PC-3 (cell line): Measurements from ENCODE around the gene MTX2. TPM values are rescaled to one million over a fixed set of nuclear protein-coding genes. Genes with fewer than 3 reads are reported as not detected.

Experiments used
- ATAC-seq: fragments of 200-7000 bp; cut with Tn5 transposase; 2 replicates; pipeline ENCODE4 v1.9.1; 2020; ENCODE audit warnings: mild to moderate bottlenecking, moderate library complexity
- BruUV-seq: library from RNA; stranded (reverse); fragments of 400-500 nt; replicated peaks from 2 replicates; lab custom pipeline; 2021; lab: Mats Ljungman, UMichigan
- CTCF ChIA-PET: fragments of 300-600 bp; sonication (Branson Sonifier 250); formaldehyde crosslinking; loops from one replicate; lab custom pipeline; 2022; ENCODE audit warnings: antibody characterized with exemption; lab: Charles Lee
- POLR2A ChIA-PET: fragments of 300-600 bp; sonication (Branson Sonifier 250); formaldehyde crosslinking; loops from one replicate; lab custom pipeline; 2022; ENCODE audit warnings: antibody characterized with exemption; ENCODE audit not compliant: unreplicated experiment; lab: Charles Lee
- DNase-seq: peaks from one replicate; pipeline ENCODE4 v3.0.0-alpha.2; 2015
- H2AFZ ChIP-seq: fragments of 300-600 bp; sonication (generic); 2 replicates; pipeline ENCODE4 v1.6.0; 2016; ENCODE audit warnings: antibody characterized with exemption, low read length
- H3F3A ChIP-seq: fragments of 300-600 bp; sonication (generic); one replicate; pipeline ENCODE4 v1.6.0; 2017; ENCODE audit warnings: antibody characterized with exemption, low read length, control low read depth, mild to moderate bottlenecking; ENCODE audit not compliant: unreplicated experiment
- H3K27ac ChIP-seq: fragments of 300-600 bp; sonication (generic); 2 replicates; pipeline ENCODE4 v1.5.1; 2016; ENCODE audit warnings: mild to moderate bottlenecking, low read length
- H3K27me3 ChIP-seq: fragments of 300-600 bp; sonication (generic); 2 replicates; pipeline ENCODE4 v1.6.1; 2016; ENCODE audit warnings: low read length, mixed read lengths
- H3K36me3 ChIP-seq: fragments of 300-600 bp; sonication (generic); 2 replicates; pipeline ENCODE4 v1.6.1; 2016; ENCODE audit warnings: low read depth, mixed run types, low read length, mixed read lengths
- H3K4me1 ChIP-seq: fragments of 300-600 bp; sonication (generic); 2 replicates; pipeline ENCODE4 v1.5.1; 2016; ENCODE audit warnings: low read length; ENCODE audit not compliant: insufficient read depth
- H3K4me2 ChIP-seq: fragments of 300-600 bp; sonication (generic); 2 replicates; pipeline ENCODE4 v1.6.0; 2016; ENCODE audit warnings: low read length
- H3K4me3 ChIP-seq: fragments of 300-600 bp; sonication (generic); 2 replicates; pipeline ENCODE4 v1.5.1; 2016; ENCODE audit warnings: mild to moderate bottlenecking, low read length, mixed read lengths
- H3K79me2 ChIP-seq: fragments of 300-600 bp; sonication (generic); 2 replicates; pipeline ENCODE4 v1.6.1; 2017; ENCODE audit warnings: low read length, mixed read lengths
- H3K9ac ChIP-seq: fragments of 300-600 bp; sonication (generic); 2 replicates; pipeline ENCODE4 v1.6.0; 2016; ENCODE audit warnings: mild to moderate bottlenecking, low read length
- H3K9me2 ChIP-seq: fragments of 300-600 bp; sonication (generic); replicated peaks from 2 replicates; pipeline ENCODE4 v1.6.1; 2016; ENCODE audit warnings: mixed run types, low read length, mixed read lengths
- H3K9me3 ChIP-seq: fragments of 300-600 bp; sonication (generic); 2 replicates; pipeline ENCODE4 v1.6.1; 2016; ENCODE audit warnings: low read length, mixed read lengths
- H4K20me1 ChIP-seq: fragments of 300-600 bp; sonication (generic); 2 replicates; pipeline ENCODE4 v1.6.1; 2016; ENCODE audit warnings: low read length, mixed read lengths
- EZH2 ChIP-seq: fragments of 300-600 bp; sonication (generic); IDR thresholded peaks from one replicate; pipeline ENCODE4 v1.6.1; 2017; ENCODE audit warnings: antibody characterized with exemption, mild to moderate bottlenecking, low read length; ENCODE audit not compliant: unreplicated experiment
- EZH2phosphoT487 ChIP-seq: fragments of 300-600 bp; sonication (generic); IDR thresholded peaks from 2 replicates; pipeline ENCODE4 v1.6.1; 2018; ENCODE audit warnings: mild to moderate bottlenecking, antibody characterized with exemption, low read length, borderline replicate concordance
- intact Hi-C: fragments of 100-400 bp; cut with micrococcal nuclease; formaldehyde crosslinking; loops from 2 replicates; pipeline ENCODE4 v1.9.0; 2023
- total RNA-seq: library from RNA; depleted of rRNA; stranded (reverse); fragments of >200 nt; gene quantifications from 2 replicates; pipeline ENCODE4 v1.2.3, GENCODE V29; 2014
- TF ChIP-seq, protein P1 (sequence below): fragments of 300-600 bp; sonication (generic); conservative IDR thresholded peaks from 2 replicates; pipeline ENCODE4 v1.5.1; 2017; ENCODE audit warnings: antibody characterized with exemption, low read depth, mild to moderate bottlenecking, low read length

Gene MTX2
- total RNA-seq, 1 experiment from 2014 or later, result 54.5 TPM

DNA sequence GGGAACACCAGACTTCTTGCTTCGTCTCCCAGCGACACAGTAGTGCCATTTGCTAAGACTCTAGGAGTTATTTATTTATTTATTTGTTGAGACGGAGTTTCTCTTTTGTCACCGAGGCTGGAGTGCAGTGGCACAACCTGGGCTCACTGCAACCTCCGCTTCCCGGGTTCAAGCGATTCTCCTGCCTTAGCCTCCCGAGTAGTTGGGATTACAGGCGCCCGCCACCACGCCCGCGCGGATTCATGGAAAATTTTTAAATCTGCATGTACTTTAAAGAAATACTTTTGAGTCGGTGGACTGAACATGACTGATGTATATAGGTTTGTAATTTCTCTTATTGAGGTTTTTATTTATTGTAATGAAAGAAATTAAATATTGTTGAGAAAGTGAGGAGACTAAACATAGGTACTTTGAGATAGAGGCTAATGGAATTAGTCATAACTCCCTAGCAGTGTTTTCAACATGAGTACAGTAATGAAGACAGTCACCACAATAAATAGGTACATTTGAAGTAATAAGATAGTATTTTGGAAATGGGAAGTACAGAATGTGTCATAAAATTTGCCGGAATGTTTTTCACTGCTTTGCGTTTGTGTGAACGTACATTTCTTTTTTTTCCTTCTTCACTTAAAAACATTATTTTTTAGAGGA, 983 bp downstream of the MTX2 start:
- H3F3A ChIP-seq, result no peaks in the 10 kb centered on the region
- peaks cover 60% of the 10 kb centered on the region for H3K79me2 ChIP-seq
- peak overlapping the region; percentile 97 for H2AFZ ChIP-seq
- no peaks in the 10 kb centered on the region for H3K36me3 ChIP-seq
- no peaks in the 10 kb centered on the region for H3K9me2 ChIP-seq
- peak overlapping the region; percentile 94 for H3K4me3 ChIP-seq
- H3K9ac ChIP-seq, result peak overlapping the region; percentile 98
- CTCF ChIA-PET, result no interaction called here
- intact Hi-C loops, result loop anchor here (2.0 kb wide), 1 partner anchor 185 kb away; no protein-coding TSS in a partner anchor
- TF ChIP-seq EZH2, result no peak
- no peak for TF ChIP-seq EZH2phosphoT487
- TF ChIP-seq, protein P1, sequence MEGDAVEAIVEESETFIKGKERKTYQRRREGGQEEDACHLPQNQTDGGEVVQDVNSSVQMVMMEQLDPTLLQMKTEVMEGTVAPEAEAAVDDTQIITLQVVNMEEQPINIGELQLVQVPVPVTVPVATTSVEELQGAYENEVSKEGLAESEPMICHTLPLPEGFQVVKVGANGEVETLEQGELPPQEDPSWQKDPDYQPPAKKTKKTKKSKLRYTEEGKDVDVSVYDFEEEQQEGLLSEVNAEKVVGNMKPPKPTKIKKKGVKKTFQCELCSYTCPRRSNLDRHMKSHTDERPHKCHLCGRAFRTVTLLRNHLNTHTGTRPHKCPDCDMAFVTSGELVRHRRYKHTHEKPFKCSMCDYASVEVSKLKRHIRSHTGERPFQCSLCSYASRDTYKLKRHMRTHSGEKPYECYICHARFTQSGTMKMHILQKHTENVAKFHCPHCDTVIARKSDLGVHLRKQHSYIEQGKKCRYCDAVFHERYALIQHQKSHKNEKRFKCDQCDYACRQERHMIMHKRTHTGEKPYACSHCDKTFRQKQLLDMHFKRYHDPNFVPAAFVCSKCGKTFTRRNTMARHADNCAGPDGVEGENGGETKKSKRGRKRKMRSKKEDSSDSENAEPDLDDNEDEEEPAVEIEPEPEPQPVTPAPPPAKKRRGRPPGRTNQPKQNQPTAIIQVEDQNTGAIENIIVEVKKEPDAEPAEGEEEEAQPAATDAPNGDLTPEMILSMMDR, result no peak
- no peaks in the 10 kb centered on the region for H3K27me3 ChIP-seq
- ATAC-seq, result peak; percentile 10
- POLR2A ChIA-PET, result no interaction called here
- BruUV-seq, result no TSS peak
- peaks cover 6% of the 10 kb centered on the region; the same call in 1 of the 2 replicates for H3K4me1 ChIP-seq
- H3K9me3 ChIP-seq, result no peaks in the 10 kb centered on the region
- H4K20me1 ChIP-seq, result peaks cover 20% of the 10 kb centered on the region; the same call in 1 of the 2 replicates
- H3K4me2 ChIP-seq, result peak overlapping the region; percentile 88
- H3K27ac ChIP-seq, result no peak overlapping the region
- peak; percentile 36 for DNase-seq

DNA sequence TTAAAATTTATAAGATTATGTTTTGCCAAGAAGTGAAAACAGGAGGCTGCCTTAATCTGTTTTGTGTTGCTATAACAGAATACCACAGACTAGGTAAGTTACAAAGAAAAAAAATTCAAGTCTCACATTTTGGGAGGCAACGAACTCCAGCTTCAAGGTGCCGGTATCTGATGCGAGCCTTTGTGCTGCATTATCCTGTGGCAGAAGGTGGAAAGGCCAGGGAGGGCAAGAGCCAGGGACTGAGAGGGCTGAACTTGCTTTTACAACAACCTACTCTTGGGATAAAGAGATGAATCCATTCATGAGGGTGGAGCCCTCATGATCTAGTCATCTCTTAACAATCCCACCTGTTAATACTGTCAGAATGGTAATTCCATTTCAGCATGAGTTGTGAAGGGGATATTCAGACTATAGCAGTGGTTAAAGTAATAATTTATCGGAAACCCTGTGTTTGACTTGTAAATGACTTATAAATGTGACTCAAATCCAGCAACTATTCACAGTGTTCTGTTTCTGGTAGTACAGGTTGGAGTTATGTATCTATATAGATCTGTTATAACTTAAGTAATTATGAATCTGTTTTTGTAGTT, 3.7 kb downstream of the MTX2 start:
- BruUV-seq, result no TSS peak
- H2AFZ ChIP-seq, result no peak overlapping the region
- no peak overlapping the region for H3K9ac ChIP-seq
- peaks cover 83% of the 10 kb centered on the region for H3K79me2 ChIP-seq
- no peak overlapping the region for H3K27ac ChIP-seq
- H3K36me3 ChIP-seq, result no peaks in the 10 kb centered on the region
- ChIA-PET CTCF (no interaction called here), POLR2A (no interaction called here)
- H3K4me2 ChIP-seq, result no peak overlapping the region
- ATAC-seq (no peak), DNase-seq (no peak)
- H3F3A ChIP-seq, result no peaks in the 10 kb centered on the region
- TF ChIP-seq, protein P1, result no peak
- TF ChIP-seq EZH2phosphoT487 (no peak), EZH2 (no peak)
- intact Hi-C loops, result no loop called here
- H3K4me3 ChIP-seq, result no peak overlapping the region
- H4K20me1 ChIP-seq, result peaks cover 20% of the 10 kb centered on the region; the same call in 1 of the 2 replicates
- no peaks in the 10 kb centered on the region for H3K9me2 ChIP-seq
- H3K9me3 ChIP-seq, result no peaks in the 10 kb centered on the region
- H3K27me3 ChIP-seq, result no peaks in the 10 kb centered on the region
- H3K4me1 ChIP-seq, result peaks cover 6% of the 10 kb centered on the region; the same call in 1 of the 2 replicates

DNA sequence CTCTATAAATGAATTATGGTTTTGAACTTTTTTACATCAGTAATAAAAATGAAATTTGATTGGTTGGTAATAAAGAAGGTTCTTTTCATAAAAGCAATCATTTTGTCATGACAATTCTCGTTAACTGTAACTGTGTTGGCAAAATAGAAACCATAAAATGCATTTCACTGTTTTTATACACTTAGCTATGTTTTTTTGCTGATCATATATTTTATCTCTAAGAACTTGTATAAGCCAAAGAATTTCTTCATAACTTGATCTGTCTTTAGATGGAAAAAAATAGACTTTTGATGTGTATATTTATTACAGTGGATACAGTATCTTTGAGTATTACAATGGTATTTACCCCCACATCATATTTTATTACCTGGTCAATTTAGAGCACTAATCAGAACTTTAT, 9.7 kb downstream of the MTX2 start:
- no peak overlapping the region for H3K27ac ChIP-seq
- intact Hi-C loops, result no loop called here
- H3F3A ChIP-seq, result no peaks in the 10 kb centered on the region
- H3K27me3 ChIP-seq, result no peaks in the 10 kb centered on the region
- no peak overlapping the region for H3K4me3 ChIP-seq
- ATAC-seq (no peak), DNase-seq (no peak)
- H3K36me3 ChIP-seq, result no peaks in the 10 kb centered on the region
- H3K9me3 ChIP-seq, result no peaks in the 10 kb centered on the region
- H3K9ac ChIP-seq, result no peak overlapping the region
- no TSS peak for BruUV-seq
- ChIA-PET CTCF (no interaction called here), POLR2A (no interaction called here)
- H2AFZ ChIP-seq, result no peak overlapping the region
- TF ChIP-seq, protein P1, result no peak
- TF ChIP-seq EZH2, result no peak
- TF ChIP-seq EZH2phosphoT487, result no peak
- no peak overlapping the region for H3K4me2 ChIP-seq
- peaks cover 16% of the 10 kb centered on the region for H4K20me1 ChIP-seq
- H3K4me1 ChIP-seq, result peaks cover 17% of the 10 kb centered on the region
- H3K9me2 ChIP-seq, result no peaks in the 10 kb centered on the region
- peaks cover 90% of the 10 kb centered on the region for H3K79me2 ChIP-seq
